ENCODE measurements around the gene RPS17.
"Not testable (repeated sequence)": the region's sequence is repeated elsewhere in the genome, so short reads cannot be mapped to it uniquely, and the experiment has no call there.

Gene RPS17

DNA sequence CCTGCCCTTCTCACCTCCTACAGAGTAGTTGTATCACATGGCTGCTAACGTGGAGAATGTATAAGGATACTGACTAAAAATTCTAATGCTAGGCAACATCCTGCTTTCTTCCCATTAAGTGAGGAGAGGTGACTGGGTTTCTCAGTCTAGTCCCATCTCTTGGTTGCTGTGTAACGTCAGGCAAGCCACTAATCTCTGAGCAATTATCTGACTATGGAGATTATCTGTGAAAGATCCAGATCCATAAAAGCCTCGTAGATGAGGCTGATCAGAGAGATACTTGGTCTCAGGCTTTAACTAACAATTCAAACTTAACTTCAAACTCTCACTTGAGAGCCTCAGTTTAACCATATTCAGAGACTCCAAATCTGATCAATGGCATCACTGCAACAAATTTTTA is 4.7 kb upstream of the RPS17 start:
- no peak for DNase-seq

DNA sequence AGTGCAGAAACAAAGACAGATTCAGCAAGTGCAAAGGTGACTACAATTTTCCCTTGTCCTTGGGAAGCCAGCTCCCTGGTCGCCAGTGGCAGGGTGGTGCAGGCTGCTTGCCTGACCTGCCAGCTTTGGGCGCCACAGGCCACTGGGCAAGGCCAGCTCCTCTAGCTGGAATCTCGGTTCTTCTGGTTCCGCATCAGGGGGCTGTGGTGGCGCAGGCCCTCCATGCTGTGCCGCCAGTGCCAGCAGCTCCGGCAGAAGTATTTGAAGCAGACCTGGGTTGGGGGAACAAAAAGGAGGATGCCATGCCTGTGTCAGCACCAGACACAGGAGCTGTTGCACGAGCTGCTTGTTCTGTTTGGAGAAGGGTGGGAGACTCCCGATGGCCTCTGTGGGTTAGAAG is 4.2 kb upstream of the RPS17 start:
- DNase-seq, result no peak

DNA sequence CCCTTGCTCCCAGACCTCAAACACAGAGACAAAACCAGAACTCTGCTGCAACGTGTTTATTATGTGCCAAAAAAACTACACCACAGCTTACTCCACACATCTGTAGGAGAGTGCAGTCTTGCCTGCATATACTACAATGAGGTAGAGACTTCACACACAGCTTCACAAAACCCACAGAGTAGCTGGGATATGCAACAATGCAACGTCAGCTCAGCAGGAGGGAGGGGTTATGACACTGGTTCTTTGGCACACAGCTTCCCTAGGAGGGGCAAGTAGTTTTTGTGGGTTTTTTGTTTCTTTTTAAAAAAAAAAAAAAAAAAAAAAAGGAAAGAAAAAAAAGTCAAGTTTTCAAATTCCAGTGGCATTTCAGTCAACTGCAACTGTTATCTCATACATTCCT is 2.9 kb upstream of the RPS17 start:
- no peak for DNase-seq

DNA sequence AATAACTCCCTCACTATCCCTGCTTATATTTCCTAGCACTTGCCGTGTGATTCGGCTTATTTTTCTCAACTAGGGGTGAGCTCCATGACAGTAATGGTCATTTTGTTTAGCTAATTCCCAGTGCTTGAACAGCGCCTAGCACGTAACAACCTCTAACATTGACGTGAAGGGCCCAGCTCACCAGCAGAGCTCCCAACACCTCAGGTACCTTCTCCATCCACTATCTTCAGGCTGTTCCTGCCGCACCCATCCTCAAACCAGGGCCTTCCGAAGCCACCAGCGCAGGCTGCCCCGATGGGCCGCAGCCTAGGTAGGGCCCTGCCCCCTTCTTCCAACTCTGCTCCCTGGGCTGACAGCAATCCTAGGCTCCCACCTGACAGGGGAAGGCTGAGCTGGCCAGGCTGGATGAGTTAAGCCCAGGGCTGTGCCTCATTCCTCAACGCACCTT is 751 bp upstream of the RPS17 start:
- DNase-seq, result no peak

DNA sequence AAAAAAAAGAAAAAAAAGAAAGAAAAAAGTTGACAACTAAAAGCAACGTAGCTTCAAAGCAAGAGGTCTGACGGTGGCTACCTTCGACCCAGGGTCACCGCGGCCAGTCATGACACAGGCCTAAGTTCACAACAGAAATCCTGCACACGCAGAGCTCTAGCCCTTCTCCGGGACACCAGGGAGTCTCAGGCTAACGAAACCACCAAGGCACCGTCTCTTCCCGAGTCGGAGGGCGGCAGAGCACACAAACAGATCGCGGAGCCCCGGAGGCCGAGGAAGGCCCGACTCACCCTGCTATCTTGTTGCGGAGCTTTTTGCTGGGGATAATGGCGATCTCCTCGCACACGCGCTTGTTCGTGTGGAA is 584 bp downstream of the RPS17 start:
- DNase-seq, result no peak

DNA sequence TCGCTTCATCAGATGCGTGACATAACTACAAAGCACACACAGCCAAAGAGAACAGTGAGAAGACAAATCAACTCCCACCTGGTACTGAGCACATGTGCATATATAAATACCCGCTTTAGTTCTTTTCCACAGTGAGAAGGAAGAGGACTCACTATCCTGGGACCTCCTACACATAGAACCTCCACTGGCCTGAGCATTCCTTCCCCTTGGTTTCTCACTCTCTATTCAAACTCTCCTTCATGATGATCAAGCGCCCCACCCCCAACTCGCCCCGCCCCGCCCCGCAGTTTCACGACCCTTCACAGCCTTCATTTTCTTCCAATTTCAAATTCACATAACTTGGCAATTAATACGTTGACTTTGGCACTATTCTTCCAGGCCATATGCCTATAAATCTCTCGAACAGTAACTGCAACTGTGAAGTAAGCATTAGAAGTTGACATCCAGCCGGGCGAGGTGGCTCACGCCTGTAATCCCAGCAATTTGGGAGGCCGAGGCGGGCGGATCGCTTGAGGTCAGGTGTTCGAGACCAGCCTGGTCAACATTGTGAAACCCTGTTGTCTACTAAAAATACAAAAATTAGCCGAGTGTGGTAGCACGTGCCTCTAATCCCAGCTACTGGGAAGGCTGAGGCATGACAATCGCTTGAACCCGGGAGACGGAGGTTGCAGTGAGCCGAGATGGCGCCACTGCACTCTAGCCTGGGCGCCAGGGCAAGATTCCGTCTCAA is 1.1 kb downstream of the RPS17 start:
- DNase-seq, result no peak

DNA sequence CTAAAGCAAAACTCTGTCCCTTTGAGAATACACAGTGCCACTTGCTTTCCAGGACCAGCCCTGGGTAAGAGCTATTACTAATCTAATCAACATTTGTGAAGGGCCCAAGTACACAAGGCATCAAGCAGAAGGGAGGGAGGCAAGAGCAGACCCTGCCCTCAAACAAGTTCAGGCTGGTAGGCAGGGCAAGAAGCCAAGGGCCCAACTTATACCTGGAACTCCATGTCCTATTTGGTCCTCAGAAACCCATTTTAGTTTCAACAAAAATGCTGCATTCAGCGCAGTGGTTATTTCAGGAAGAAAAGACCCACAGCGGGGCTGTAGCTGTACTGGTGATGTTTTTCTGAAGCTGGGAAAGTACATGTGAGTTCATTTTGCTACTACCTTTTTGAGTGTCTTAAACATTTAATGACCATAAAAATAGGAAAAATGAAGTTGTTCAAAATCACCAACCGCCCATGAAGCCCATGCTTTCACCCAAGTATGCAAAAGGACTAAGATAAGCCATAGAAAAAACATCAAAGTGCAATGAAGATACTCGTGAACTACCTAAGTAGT is 2.8 kb downstream of the RPS17 start:
- DNase-seq, result peak; percentile 56

DNA sequence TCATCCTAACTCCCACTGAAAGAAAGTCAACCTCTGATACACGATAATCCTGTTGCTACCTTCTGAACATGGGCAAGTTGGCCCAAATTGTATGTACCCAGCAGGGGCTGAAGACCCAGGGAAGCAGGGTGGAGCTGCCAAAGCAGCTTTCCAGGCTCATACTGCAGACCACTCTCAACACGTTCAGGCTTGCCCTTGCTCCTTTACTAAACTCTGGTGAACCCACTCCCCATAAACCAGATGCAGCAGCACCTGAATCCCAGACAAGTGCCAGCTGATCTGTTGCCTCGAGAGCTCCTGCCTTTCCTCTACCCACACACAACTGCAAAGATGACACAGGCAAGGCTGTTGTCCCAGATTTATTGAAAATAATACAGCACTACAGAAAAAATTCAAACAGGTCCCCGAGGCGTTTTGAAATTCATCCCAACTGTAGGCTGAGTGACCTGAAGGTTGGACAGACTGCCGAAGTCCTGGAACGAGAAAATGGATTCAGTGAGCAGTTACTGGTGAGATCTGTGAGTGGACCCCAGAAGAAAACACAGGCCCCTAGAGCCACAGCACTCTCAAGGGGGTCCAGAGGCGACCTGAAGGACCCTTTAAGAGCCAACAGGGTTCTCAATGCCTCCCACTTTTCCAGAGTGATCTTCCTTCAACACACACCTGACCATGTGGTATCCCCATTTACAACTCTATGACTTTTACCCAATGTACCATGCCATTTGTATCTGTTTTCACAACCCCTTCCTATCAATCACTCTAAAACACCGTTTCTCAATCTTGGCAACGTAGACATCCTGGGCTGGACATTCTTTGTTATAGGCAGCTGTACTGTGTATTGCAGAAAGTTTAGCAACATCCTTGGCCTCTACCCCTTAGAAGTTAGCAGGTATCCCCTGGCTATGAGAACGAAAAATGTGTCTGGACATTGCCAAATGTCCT is 3.6 kb downstream of the RPS17 start:
- peak; percentile 60 for DNase-seq

DNA sequence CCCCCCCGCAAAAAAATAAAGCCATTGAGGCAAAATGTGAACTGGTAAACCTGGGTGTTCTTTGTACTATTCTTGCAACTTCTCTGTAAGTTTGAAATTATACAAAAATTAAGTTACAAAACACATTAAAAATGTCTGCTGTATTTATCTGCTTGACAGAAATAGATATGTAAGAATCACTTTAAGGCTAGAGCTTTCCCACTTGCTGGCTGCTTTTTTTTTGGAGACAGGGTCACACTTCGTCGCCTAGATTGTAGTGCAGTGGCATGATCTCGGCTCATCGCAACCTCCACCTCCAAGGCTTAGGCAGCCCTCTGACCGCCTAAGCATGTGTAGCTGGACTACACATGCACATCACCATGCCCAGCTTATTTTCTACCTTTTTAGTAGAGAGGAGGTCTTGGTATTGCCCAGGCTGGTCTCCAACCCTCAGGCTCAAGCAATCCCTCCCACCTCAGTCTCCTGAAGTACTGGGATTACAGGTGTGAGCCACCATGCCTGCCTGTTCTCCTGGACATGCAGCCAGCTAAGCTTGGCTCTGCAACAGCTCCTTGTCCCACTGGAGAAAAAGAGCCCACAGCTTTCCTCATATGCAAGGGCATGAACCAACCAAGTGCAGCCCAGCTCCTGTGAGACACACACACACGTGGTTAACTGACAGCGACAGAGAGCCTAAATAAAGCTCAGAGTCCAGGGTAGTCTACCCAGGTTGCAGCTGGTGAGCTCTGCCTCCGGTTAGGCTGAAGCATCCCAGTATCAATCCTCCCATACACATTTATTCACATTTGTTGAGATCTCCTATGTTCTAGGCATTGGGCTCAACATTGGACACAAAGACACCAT is 4.5 kb downstream of the RPS17 start:
- DNase-seq, result peak; percentile 53

DNA sequence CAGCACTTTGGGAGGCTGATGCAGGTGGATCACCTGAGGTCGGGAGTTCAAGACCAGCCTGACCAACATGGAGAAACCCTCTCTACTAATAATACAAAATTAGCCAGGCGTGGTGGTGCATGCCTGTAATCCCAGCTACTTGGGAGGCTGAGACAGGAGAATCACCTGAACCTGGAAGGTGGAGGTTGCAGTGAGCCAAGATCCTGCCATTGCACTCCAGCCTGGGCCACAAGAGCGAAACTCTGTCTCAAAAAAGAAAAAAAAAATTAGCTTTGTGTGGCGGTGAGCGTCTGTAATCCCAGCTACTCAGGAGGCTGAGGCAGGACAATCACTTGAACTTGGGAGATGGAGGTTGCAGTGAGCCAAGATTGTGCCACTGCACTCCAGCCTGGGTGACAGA is 5.1 kb downstream of the RPS17 start:
- peak; percentile 13 for DNase-seq

DNA sequence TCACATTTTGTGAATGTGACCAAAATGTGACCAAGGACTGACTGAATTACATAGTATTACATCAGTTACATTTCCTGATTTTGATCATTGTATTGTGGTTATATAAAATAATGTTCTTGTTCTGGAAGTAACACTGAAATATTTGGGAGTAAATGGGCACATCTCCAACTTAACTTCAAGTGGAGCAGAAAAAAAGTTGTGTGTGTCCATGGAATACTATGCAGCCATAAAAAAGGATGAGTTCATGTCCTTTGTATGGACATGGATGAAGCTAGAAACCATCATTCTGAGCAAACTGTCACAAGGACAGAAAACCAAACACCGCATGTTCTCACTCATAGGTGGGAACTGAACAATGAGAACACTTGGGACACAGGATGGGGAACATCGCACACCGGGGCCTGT is 5.8 kb downstream of the RPS17 start:
- not testable (repeated sequence) for DNase-seq

DNA sequence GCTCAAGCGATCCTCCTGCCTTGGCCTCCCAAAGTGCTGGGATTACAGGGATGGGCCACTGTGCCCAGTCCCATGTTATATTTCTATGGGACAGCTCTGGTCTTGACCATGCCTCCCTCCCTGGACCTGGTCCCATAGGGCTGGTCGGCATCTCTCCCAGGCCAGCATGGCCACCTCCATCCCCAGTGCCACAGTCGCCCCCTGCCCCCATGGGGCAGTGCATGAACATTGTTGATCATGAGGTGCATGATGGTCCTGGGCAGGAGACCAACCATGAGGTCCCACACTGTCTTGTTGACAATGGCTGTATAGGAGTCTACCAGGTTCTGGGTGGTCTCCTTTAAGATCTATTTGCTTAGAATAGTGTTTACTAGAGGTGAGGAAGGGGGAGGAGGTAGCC is 6.5 kb downstream of the RPS17 start:
- DNase-seq, result peak; percentile 51

DNA sequence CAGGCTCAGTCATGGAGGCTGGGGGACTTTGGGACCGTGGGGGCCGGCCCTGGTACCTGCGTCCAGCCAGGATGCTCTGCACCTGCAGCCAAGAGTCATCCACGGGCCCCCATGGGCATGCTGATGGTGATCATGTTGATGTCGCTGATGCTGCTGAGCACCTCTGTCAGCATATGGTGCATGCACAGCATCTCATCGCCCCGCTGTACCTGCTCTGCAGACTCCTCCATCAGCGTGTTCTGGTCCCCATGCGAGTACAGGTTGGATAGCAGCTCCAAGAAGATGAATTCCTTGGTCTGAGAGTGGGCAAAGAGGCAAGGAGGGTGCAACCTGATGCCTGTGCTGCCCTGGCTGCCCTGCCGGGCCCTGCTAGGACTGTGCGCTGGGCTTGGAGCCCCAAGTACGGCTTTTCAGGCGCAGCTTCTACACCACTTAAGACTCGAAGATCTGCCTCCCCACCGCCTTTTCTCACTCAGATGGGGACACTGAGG is 7.2 kb downstream of the RPS17 start:
- DNase-seq, result peak; percentile 63

DNA sequence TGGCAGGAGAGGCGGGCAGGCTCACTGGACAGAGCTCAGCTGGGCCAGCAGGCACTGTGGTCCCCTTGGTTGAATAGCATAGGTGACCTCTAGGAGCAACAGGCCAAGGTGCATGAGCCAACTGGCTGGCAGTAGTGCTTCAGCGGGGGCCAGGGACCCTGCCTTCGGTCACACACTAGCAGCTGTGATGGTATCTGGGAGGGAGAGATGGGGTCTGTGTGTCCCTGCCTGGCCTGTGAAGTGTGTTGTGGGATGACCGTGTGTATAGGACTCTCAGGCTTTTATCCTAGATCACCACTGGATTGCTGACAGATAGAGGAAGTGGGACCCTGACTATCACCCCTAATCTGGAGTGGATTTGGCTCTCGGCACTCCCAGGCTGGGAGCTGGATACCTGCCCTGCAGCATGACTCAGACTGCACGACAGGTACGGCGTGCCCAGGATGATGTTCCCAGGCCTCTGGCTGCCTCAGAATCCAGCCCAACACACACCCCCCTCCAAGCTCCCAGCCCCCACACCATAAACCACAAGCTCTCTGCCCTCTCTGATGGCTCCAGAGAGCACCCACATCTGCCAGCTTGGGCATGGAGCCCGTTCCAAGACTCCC is 7.8 kb downstream of the RPS17 start:
- DNase-seq, result peak; percentile 58

DNA sequence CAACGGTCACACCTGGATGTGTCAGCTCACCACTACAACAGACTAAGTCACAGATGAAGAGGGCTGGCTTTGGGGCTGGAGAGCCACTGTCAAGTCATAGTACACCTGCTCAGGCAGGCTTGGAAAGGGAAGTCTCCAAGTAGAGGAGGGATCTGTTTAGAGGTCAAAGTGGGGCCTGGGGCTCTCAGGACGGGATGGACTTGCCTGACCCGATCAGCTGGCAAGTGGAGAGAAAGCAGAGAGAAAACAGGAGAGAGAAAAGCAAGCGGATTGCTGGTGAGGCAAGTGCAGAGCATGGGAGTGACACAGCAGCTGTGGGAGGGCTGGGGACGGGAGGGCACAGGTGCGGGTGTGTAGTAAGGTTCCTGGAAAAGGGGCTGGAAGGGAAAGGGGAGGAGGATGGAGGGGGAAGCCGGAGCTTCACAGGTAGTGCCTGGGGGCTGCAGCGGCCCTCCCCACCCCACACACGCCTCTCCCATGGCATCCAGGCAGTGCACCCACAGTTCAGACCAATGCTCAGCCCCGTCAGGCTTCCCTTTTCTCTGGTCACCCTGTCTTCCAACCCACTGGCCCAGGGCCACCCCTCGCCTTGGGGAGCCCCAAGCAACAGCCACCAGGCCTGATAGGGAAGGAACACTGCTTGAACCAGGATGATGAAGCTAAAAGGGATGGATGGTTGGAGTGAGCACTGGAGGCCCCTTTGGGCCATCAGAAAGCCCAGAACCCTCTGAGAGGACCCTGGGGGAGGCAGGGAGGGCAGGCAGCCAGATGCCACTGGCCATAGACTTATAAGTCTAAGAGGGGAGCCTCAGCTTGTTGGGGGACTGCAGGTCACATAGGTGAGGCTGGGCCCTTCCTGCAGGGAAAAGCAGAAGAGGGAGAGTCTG is 8.5 kb downstream of the RPS17 start:
- DNase-seq, result peak; percentile 53

DNA sequence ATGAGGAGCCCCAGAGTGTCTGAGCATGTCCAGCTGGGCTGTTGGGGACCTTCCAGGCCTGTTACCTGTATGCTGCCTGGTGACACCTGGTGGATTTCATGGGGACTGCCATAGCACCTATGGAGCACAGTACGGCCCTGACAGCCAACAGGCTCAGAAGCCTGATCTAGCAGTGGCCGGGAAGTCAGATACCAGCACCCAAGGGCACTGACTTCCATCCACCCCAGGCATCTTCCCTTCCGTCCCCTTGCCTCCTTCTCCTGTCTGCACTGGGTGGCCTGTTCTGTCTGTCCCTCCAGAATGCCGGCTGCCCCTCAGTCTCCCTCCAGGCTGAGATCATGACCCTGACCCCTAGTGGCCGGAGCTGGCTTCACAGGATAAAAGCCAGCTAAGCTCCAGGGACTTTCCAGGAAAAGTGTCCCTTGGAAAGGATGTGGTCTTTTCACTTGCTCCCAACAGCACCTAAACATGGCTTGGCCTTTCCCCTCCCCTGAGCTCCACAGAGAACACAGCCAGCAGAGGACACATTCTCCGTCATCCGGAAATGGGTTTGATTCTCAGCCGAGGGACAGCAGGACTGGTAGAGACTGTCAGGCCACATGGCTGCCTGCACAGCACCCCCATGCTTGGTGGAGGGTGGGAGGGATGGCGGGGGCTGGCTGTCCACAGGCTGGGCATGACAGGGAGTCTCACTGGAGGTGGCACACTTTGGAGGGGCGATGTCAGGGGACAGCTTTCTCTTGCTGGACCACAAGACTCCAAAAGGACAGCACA is 9.5 kb downstream of the RPS17 start:
- DNase-seq, result peak; percentile 89

DNA sequence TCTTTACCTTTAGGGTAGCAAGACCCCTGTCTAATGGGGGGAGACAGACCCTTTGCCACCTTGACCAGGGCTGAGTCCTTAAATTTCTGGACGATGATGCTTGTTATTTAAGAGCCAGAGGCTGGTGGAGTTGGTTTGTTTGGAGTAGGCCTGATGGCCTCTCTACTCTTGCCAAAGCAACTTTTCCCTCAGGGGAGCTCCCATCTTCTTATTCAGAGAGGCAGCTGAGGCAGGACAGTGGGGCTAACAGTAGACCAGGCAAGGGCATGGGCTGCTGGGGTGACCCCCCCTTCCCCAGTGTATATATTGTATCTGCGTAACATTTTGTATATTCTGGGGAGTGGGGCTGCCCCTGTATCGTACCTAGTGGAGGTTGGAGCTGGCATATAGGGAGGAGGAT is 10.3 kb downstream of the RPS17 start:
- DNase-seq, result peak; percentile 47

DNA sequence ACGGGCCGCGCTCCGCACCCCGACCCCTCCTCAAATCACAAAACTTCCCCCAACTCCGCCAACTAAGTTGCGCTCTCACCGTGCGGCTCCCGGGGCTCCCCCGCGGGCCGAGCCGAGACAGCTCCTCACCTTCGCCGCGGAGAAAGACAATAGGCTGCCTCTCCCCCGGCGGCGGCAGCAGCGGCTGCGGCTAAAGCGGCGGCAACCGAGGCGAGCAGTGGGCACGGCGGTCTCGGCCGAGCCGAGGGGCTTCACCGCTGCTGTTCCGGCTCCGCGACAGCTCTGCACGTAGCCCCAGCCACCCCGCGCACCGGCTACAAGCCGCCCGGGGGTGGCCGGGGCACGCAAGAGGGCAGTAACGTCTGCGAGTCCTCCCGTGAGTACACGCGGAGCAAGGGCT is 26.7 kb downstream of the RPS17 start:
- not testable (repeated sequence) for DNase-seq

DNA sequence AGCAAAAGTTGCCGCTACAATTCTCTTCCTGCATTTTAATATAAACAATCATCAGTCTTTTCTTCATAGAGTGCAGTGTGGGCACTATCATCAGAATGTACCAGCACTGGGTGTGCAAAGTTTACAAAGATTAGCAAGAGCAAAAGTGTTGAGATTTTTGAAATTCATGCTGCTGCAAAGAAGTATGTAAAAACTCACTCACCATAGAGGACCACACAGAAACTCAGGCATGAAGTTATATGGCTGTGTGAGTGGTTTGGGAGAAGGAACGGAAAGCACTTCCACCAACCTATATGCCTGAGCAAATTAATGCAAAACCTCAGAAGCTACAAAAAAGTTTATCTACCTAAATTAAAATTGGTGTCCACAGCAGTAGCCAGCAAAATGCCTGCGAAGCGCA is 32.6 kb downstream of the RPS17 start:
- DNase-seq, result not testable (repeated sequence)

DNA sequence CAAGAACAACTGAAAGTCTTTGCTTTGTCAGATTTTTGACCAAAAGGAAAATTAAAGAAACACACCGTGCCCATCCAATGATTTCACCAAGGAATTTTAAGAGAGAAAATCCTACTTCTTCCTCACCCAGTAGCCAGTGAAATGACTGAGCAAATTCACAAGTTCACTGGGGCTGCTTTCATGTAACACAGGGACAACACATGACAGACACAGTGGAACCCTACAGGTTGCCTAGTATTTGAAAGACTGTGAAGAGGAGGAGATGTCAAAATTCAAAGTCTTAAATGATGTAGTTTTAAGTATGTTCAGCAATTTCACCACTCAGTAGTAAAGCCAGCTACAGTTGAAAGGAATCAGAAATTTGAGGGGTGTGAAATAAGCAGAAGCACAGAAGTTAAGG is 33.2 kb downstream of the RPS17 start:
- DNase-seq, result not testable (repeated sequence)

Data from activated effector memory CD4-positive, alpha-beta T cell treated with anti-CD3 and anti-CD28 coated beads, Interleukin-2, amount 50 U/mL, for 16 hours (primary cell).